ENCODE results near the gene ALAS2. TPM values are rescaled to one million over a fixed set of nuclear protein-coding genes. Genes with fewer than 3 reads are reported as not detected.

ALAS2 gene
- total and polyA plus RNA-seq, 2 of the 8 experiments (the other 6 are each of a cell fraction or from before 2014, with no cell fraction given) = 0.27 to 0.32 TPM

- peaks cover 0 to 9% of the 10 kb centered on the region in 2 experiments; a peak in 2 of 4 replicates for H3K9me3 ChIP-seq (ENCODE audit: insufficient read depth in 2 of 2, low read depth in 1 of 2, low read length in 1 of 2)
- H4K5ac ChIP-seq (ENCODE audit: insufficient read length, low read depth, low read length) = no peak overlapping the region
- no peak overlapping the region for H2AK5ac ChIP-seq (ENCODE audit: low read depth, low read length)
- no peaks in the 10 kb centered on the region for H3K27me3 ChIP-seq (replicated peaks in 1 of 4; ENCODE audit: control insufficient read depth in 3 of 4, extremely low read depth in 1 of 4, insufficient read depth in 3 of 4, low read length in 3 of 4)
- no peak overlapping the region for H2AFZ ChIP-seq (ENCODE audit: low read length)
- no peak overlapping the region for H3K4ac ChIP-seq (replicated peaks; ENCODE audit: insufficient read length, low read depth, low read length)
- no peak overlapping the region for H3K18ac ChIP-seq (ENCODE audit: extremely low read depth, low read length)
- no peak overlapping the region for H2BK12ac ChIP-seq (ENCODE audit: low read depth, low read length)
- H3K27ac ChIP-seq (ENCODE audit: low read depth, low read length) = no peak overlapping the region
- H2BK120ac ChIP-seq (replicated peaks; ENCODE audit: low read depth, low read length) = no peak overlapping the region
- FAIRE-seq (no peak), DNase-seq (ENCODE audit: low read depth in 1 of 2, low spot score in 2 of 2) (no peak)
- H3K23ac ChIP-seq (ENCODE audit: insufficient read length) = no peak overlapping the region
- no peak overlapping the region for H4K91ac ChIP-seq (replicated peaks; ENCODE audit: insufficient read length, low read length)
- H4K20me1 ChIP-seq (replicated peaks in 1 of 2; ENCODE audit: control insufficient read depth in 1 of 2, insufficient read depth in 2 of 2, low read length in 2 of 2) = no peaks in the 10 kb centered on the region
- ChIA-PET POLR2A (ENCODE audit: partially characterized antibody) (no interaction called here), CTCF (ENCODE audit: partially characterized antibody) (no interaction called here)
- no peak overlapping the region for H3K14ac ChIP-seq (ENCODE audit: insufficient read length)
- no peak overlapping the region for H2BK20ac ChIP-seq (ENCODE audit: low read length)
- H3K79me2 ChIP-seq (ENCODE audit: control insufficient read depth in 1 of 2, insufficient read depth in 2 of 2, low read length in 2 of 2) = no peaks in the 10 kb centered on the region
- no peak overlapping the region for H3K4me2 ChIP-seq (ENCODE audit: insufficient read depth in 1 of 2, low read depth in 2 of 2, low read length in 2 of 2)
- H4K8ac ChIP-seq (ENCODE audit: extremely low read depth, insufficient read depth, low read length) = no peak overlapping the region
- WGBS, 2 experiments (ENCODE audit: extremely low coverage in 1 of 2, insufficient coverage in 1 of 2, insufficient read length in 1 of 2, insufficient replicate concordance in 2 of 2, low coverage in 1 of 2, low lambda C conversion rate in 2 of 2, missing lambda C conversion rate in 1 of 2) = 81% methylated on average over 2 of the region's 3 CpGs; no CpG with 5 or more reads in 1 of the 2 experiments
- H2BK5ac ChIP-seq (ENCODE audit: low read depth, low read length) = no peak overlapping the region
- H3K56ac ChIP-seq (replicated peaks; ENCODE audit: insufficient read length, low read depth, low read length) = no peak overlapping the region
- H3K9ac ChIP-seq (replicated peaks in 1 of 4; ENCODE audit: extremely low read depth in 1 of 4, low read depth in 3 of 4, low read length in 3 of 4) = no peak overlapping the region
- no peaks in the 10 kb centered on the region for H3K36me3 ChIP-seq (ENCODE audit: control insufficient read depth in 2 of 4, insufficient read depth in 4 of 4, low read length in 3 of 4)
- no peak overlapping the region for H2BK15ac ChIP-seq (ENCODE audit: low read length)
- H3K79me1 ChIP-seq (ENCODE audit: low read depth, low read length) = no peaks in the 10 kb centered on the region
- H3K4me3 ChIP-seq (ENCODE audit: extremely low read depth in 1 of 4, insufficient read depth in 2 of 4, low read depth in 3 of 4, low read length in 4 of 4) = no peak overlapping the region
- H3K4me1 ChIP-seq (replicated peaks in 1 of 4; ENCODE audit: control insufficient read depth in 3 of 4, insufficient read depth in 4 of 4, low read length in 3 of 4) = no peaks in the 10 kb centered on the region
- no peaks in the 10 kb centered on the region for H3K23me2 ChIP-seq (ENCODE audit: low read depth, low read length)
- TF ChIP-seq BACH1 (IDR thresholded peaks at IDR 0.05; ENCODE audit: low read length) = no peak
- TF ChIP-seq JUND (IDR thresholded peaks at IDR 0.05; ENCODE audit: low read length) = no peak
- no peak for TF ChIP-seq RXRA (IDR thresholded peaks at IDR 0.05; ENCODE audit: insufficient read depth, low read depth, low read length)
- no peak for TF ChIP-seq E2F6 (IDR thresholded peaks at IDR 0.05)
- TF ChIP-seq GABPA (IDR thresholded peaks at IDR 0.05; ENCODE audit: borderline replicate concordance, insufficient read depth, low read length) = no peak
- no peak for TF ChIP-seq SP4 (IDR thresholded peaks at IDR 0.05; ENCODE audit: low read length)
- no peak for TF ChIP-seq KDM5A (IDR thresholded peaks at IDR 0.05; ENCODE audit: low read length)
- no peak for TF ChIP-seq ATF2 (IDR thresholded peaks at IDR 0.05; ENCODE audit: low read length)
- no peak for TF ChIP-seq BRCA1 (IDR thresholded peaks at IDR 0.05; ENCODE audit: low read depth, low read length)
- no peak for TF ChIP-seq TBP (IDR thresholded peaks at IDR 0.05; ENCODE audit: low read depth, low read length)
- TF ChIP-seq EGR1 (IDR thresholded peaks at IDR 0.05; ENCODE audit: borderline replicate concordance, low read depth, low read length) = no peak
- no peak for TF ChIP-seq GTF2F1 (IDR thresholded peaks at IDR 0.05; ENCODE audit: borderline replicate concordance, low read depth, low read length)
- TF ChIP-seq RFX5 (IDR thresholded peaks at IDR 0.05; ENCODE audit: borderline replicate concordance, low read depth, low read length) = no peak
- no peak for TF ChIP-seq CEBPB (IDR thresholded peaks at IDR 0.05; ENCODE audit: low read depth, low read length)
Measured at GRCh38 chrX:55072286-55072685, 41.5 kb upstream of the ALAS2 start.
